Activated naive CD4-positive, alpha-beta T cell treated with anti-CD3 and anti-CD28 coated beads, Interleukin-2, amount 10 ng/mL, durations not matched to agents 7 days and 5 days (primary cell): ENCODE results near the gene CCSER2.
"Not testable (repeated sequence)": the region's sequence is repeated elsewhere in the genome, so short reads cannot be mapped to it uniquely, and the experiment has no call there.

ENCODE experiments used
- CTCF ChIA-PET: fragments of 350-600 bp; sonication (Branson Sonifier 250); formaldehyde crosslinking; loops from one replicate; lab custom pipeline; 2021; ENCODE audit warnings: antibody characterized with exemption; lab: Charles Lee
- DNase-seq: peaks from one replicate; pipeline ENCODE4 v3.0.0-alpha.2; 2020
- H3K27ac Mint-ChIP-seq: one replicate; pipeline ENCODE4 v1.8.0; 2021; ENCODE audit warnings: mild to moderate bottlenecking, moderate library complexity, mixed read lengths
- H3K27me3 Mint-ChIP-seq: one replicate; pipeline ENCODE4 v1.8.0; 2021; ENCODE audit warnings: mild to moderate bottlenecking, mixed read lengths
- H3K36me3 Mint-ChIP-seq: one replicate; pipeline ENCODE4 v1.8.0; 2021; ENCODE audit warnings: mixed read lengths
- H3K4me1 Mint-ChIP-seq: one replicate; pipeline ENCODE4 v1.8.0; 2021; ENCODE audit warnings: mixed read lengths
- H3K4me3 Mint-ChIP-seq: one replicate; pipeline ENCODE4 v1.8.0; 2021; ENCODE audit warnings: mild to moderate bottlenecking, moderate library complexity, mixed read lengths
- H3K9me3 Mint-ChIP-seq: one replicate; pipeline ENCODE4 v1.8.0; 2021; ENCODE audit warnings: mixed read lengths

CCSER2 gene, protein sequence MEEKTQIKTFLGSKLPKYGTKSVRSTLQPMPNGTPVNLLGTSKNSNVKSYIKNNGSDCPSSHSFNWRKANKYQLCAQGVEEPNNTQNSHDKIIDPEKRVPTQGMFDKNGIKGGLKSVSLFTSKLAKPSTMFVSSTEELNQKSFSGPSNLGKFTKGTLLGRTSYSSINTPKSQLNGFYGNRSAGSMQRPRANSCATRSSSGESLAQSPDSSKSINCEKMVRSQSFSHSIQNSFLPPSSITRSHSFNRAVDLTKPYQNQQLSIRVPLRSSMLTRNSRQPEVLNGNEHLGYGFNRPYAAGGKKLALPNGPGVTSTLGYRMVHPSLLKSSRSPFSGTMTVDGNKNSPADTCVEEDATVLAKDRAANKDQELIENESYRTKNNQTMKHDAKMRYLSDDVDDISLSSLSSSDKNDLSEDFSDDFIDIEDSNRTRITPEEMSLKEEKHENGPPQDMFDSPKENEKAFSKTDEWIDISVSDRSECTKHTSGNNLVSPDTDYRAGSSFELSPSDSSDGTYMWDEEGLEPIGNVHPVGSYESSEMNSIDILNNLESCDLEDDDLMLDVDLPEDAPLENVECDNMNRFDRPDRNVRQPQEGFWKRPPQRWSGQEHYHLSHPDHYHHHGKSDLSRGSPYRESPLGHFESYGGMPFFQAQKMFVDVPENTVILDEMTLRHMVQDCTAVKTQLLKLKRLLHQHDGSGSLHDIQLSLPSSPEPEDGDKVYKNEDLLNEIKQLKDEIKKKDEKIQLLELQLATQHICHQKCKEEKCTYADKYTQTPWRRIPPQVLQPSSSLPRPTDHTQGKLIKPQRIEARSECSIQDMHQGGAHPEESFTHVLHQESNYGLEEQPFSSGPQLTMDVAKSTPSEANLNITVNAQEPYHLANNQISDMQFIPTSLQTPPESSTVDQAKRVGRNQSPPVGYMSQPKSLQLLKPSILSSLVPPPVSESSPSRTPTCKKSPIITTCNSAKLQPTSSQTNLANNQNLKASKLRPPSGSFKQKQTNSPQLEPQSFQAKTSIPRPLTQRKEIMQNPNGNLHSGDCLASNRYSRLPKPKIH

DNA sequence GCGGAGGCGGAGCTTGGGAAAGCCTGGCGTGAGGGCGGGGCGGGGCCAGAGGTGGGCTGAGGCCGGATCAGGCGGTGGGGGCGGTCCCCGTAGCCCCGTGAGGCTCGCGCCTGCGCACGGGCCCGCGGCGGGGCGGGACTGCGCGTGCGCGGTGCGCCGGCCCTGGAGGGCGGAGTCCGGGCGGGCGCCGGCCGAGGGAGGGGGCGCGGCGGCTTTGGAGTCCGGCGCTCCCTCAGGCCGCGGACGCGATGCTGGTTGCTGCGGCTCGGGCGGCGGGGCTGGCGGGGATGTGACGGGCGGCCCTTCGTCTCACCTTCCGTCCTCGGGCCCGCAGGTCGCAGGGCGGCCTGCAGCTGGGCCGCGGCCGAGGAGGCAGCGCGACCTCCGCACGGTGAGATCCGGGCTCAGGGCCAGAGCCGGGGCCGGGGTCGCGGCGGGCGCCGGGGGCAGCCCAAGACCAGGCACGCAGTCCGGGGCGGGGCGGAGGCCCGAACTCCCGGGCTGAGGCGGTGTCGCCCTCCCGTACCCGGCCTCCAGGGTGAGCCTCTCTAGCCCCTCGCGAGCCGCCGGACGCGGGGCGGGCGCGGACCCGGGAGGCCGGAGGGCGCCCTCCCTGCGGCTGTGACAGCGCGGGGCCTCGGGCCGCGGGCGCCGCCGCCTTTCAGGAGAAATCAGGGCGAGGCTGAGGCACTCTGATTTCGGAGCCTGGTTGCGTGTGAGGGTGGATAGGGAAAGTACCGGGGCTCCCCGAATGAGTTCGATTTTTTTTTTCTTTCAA lies at the start of gene CCSER2:
Gene CCSER2 (plus strand): TSS at position 172 of the 778 bp plus-strand sequence. CDS start 42,464 bp downstream, outside the sequence.
- Mint-ChIP-seq H3K27ac (peak within 1 kb of the TSS; percentile 99), H3K9me3 (no peaks in the 10 kb centered on the region), H3K27me3 (peaks cover 16% of the 10 kb centered on the region), H3K36me3 (peaks cover 9% of the 10 kb centered on the region), H3K4me3 (peak within 1 kb of the TSS; percentile 96), H3K4me1 (peaks cover 32% of the 10 kb centered on the region)
- CTCF ChIA-PET = interaction anchor here (0.9 to 3.5 kb wide), 8 partner anchors 8 to 208 kb away, joined by 3 to 14 read pairs (median 3); no protein-coding TSS in a partner anchor
- DNase-seq = peak; percentile 94

DNA sequence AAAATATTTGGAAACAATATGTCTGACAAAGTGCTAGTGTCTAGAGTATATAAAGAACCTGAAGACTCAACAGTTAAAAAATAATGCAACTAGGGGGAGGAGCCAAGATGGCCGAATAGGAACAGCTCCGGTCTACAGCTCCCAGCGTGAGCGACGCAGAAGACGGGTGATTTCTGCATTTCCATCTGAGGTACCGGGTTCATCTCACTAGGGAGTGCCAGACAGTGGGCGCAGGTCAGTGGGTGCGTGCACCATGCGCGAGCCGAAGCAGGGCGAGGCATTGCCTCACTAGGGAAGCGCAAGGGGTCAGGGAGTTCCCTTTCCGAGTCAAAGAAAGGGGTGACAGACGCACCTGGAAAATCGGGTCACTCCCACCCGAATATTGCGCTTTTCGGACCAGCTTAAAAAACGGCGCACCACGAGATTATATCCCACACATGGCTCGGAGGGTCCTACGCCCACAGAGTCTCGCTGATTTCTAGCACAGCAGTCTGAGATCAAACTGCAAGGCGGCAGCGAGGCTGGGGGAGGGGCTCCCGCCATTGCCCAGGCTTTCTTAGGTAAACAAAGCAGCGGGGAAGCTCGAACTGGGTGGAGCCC lies 48.4 kb upstream of the CCSER2 start:
- DNase-seq, H3K4me3 Mint-ChIP-seq, H3K36me3 Mint-ChIP-seq, H3K4me1 Mint-ChIP-seq, CTCF ChIA-PET, H3K9me3 Mint-ChIP-seq, H3K27ac Mint-ChIP-seq: not testable (repeated sequence)
- peaks cover 24% of the 10 kb centered on the region for H3K27me3 Mint-ChIP-seq

- Mint-ChIP-seq H3K36me3 (no peaks in the 10 kb centered on the region), H3K27me3 (peaks cover 13% of the 10 kb centered on the region), H3K4me3 (no peak overlapping the region), H3K4me1 (no peaks in the 10 kb centered on the region), H3K27ac (no peak overlapping the region), H3K9me3 (no peaks in the 10 kb centered on the region)
- CTCF ChIA-PET = interaction anchor here (1.1 kb wide), 1 partner anchor 19 kb away, joined by 3 read pairs; no protein-coding TSS in a partner anchor
- no peak for DNase-seq
Observed at GRCh38 chr10:84286695-84287094, 41.7 kb upstream of the CCSER2 start.

- Mint-ChIP-seq H3K9me3 (no peaks in the 10 kb centered on the region), H3K36me3 (no peaks in the 10 kb centered on the region), H3K4me1 (no peaks in the 10 kb centered on the region), H3K4me3 (no peak overlapping the region), H3K27ac (no peak overlapping the region), H3K27me3 (peaks cover 13% of the 10 kb centered on the region)
- DNase-seq = no peak
- CTCF ChIA-PET = interaction anchor here (1.3 to 1.7 kb wide), 2 partner anchors 24 to 46 kb away, joined by 3 to 6 read pairs; no protein-coding TSS in a partner anchor
Observed at GRCh38 chr10:84288151-84288550, 40.2 kb upstream of the CCSER2 start.

- Mint-ChIP-seq H3K4me1 (peaks cover 13% of the 10 kb centered on the region), H3K27me3 (peaks cover 13% of the 10 kb centered on the region), H3K36me3 (no peaks in the 10 kb centered on the region), H3K4me3 (no peak overlapping the region), H3K9me3 (no peaks in the 10 kb centered on the region), H3K27ac (no peak overlapping the region)
- CTCF ChIA-PET = interaction anchor here (1.3 to 1.7 kb wide), 2 partner anchors 25 to 32 kb away, joined by 3 to 6 read pairs; no protein-coding TSS in a partner anchor
- no peak for DNase-seq
Observed at GRCh38 chr10:84289521-84290200, 38.7 kb upstream of the CCSER2 start.

DNA sequence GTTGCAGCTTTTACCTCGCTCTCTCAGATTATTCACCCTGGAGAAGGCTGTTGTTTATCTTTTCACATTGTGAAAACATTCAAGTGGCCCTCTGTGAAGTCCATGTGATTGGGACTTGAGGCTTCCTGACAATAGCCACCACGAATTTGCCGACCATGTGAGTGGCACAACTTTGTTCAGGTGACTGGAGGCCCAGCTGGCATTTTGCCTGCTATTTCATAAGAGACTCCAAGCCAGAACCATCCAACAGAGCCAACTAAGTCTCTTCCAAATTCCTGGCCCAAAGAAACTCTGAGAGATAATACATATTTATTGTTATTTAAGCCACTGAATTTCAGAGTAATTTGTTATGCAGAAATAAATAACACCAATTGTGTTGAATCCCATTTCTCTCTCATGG lies 38.2 kb upstream of the CCSER2 start:
- no peaks in the 10 kb centered on the region for H3K9me3 Mint-ChIP-seq
- CTCF ChIA-PET = no interaction called here
- no peaks in the 10 kb centered on the region for H3K36me3 Mint-ChIP-seq
- no peak overlapping the region for H3K27ac Mint-ChIP-seq
- H3K4me1 Mint-ChIP-seq = peaks cover 19% of the 10 kb centered on the region
- H3K4me3 Mint-ChIP-seq = no peak overlapping the region
- no peak for DNase-seq
- peaks cover 13% of the 10 kb centered on the region for H3K27me3 Mint-ChIP-seq

DNA sequence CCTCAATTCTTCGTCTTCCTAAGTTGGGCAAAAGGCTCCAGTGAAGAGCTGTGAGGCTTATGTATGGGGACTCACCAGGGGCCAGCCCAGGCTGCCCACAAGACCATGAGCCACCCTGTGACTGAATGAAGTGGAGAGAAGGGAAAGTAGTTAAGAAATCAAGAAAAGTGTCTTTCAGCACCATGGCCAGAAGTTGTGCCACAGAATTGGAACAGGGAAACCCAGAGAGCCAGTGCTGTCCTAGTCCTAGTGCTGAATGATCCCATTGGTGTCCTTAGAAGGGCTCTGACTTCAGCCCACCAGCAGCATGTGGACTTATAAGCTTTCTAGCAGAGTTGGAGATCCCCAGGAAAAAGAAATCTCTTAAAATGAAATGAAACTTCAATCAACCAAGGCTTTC lies 37.0 kb upstream of the CCSER2 start:
- Mint-ChIP-seq H3K4me1 (peaks cover 19% of the 10 kb centered on the region), H3K9me3 (no peaks in the 10 kb centered on the region), H3K36me3 (no peaks in the 10 kb centered on the region), H3K27me3 (peaks cover 13% of the 10 kb centered on the region), H3K4me3 (no peak overlapping the region), H3K27ac (no peak overlapping the region)
- DNase-seq = peak; percentile 34
- CTCF ChIA-PET = interaction anchor here (1.1 kb wide), 1 partner anchor 18 kb away, joined by 4 read pairs; no protein-coding TSS in a partner anchor

- peaks cover 14% of the 10 kb centered on the region for H3K27me3 Mint-ChIP-seq
- CTCF ChIA-PET = interaction anchor here (1.6 to 2.4 kb wide), 2 partner anchors 25 to 245 kb away, joined by 4 to 9 read pairs; no protein-coding TSS in a partner anchor
- H3K27ac Mint-ChIP-seq = no peak overlapping the region
- no peaks in the 10 kb centered on the region for H3K9me3 Mint-ChIP-seq
- DNase-seq = no peak
- peaks cover 19% of the 10 kb centered on the region for H3K4me1 Mint-ChIP-seq
- no peak overlapping the region for H3K4me3 Mint-ChIP-seq
- no peaks in the 10 kb centered on the region for H3K36me3 Mint-ChIP-seq
Observed at GRCh38 chr10:84292502-84292901, 35.9 kb upstream of the CCSER2 start.

GRCh38 chr10:84293171-84293570 lies 35.2 kb upstream of the CCSER2 start:
- Mint-ChIP-seq H3K4me3 (no peak overlapping the region), H3K9me3 (no peaks in the 10 kb centered on the region), H3K27me3 (peaks cover 19% of the 10 kb centered on the region), H3K36me3 (no peaks in the 10 kb centered on the region), H3K27ac (no peak overlapping the region), H3K4me1 (peaks cover 19% of the 10 kb centered on the region)
- DNase-seq = no peak
- CTCF ChIA-PET = interaction anchor here (0.7 to 2.4 kb wide), 3 partner anchors 26 to 244 kb away, joined by 3 to 9 read pairs (median 4); no protein-coding TSS in a partner anchor

- no peaks in the 10 kb centered on the region for H3K36me3 Mint-ChIP-seq
- CTCF ChIA-PET = interaction anchor here (0.7 to 2.4 kb wide), 3 partner anchors 26 to 244 kb away, joined by 3 to 9 read pairs (median 4); no protein-coding TSS in a partner anchor
- H3K9me3 Mint-ChIP-seq = no peaks in the 10 kb centered on the region
- H3K27me3 Mint-ChIP-seq = peaks cover 23% of the 10 kb centered on the region
- no peak overlapping the region for H3K4me3 Mint-ChIP-seq
- H3K4me1 Mint-ChIP-seq = peaks cover 19% of the 10 kb centered on the region
- DNase-seq = peak; percentile 24
- no peak overlapping the region for H3K27ac Mint-ChIP-seq
Observed at GRCh38 chr10:84293574-84294016, 34.8 kb upstream of the CCSER2 start.

DNA sequence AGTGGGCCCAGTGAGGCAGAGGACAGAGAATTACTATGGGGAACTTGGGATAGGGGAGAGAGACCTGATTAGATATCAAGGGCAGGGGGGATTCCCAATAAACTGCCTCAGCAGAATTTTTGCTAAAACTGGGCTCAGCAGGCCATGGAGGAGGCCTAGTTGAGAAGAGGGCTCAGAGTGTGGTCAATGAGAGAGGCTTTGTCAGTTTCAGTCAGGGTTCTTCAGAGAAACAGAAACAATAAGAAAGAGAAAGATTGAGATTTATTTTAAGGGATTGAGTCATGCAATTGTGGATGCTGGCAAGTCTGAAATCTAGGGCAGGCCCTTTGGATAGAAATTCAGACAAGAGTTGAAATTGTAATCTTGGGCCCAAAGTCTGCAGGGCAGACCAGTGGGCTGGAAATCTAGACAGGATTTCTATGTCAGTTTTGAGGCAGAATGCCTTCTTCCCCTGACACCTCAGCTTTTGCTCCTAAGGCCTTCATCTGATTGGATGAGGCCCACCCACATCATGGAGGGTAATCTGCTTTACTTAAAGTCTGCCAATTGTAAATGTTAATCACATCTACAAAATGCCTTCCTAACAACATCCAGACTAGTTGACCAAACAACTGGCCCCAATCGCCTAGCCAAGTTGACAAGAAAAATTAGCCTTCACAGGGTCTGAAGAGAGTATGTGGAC lies 33.5 kb upstream of the CCSER2 start:
- peaks cover 19% of the 10 kb centered on the region for H3K4me1 Mint-ChIP-seq
- no peak for DNase-seq
- no peaks in the 10 kb centered on the region for H3K36me3 Mint-ChIP-seq
- no peak overlapping the region for H3K4me3 Mint-ChIP-seq
- H3K27me3 Mint-ChIP-seq = peaks cover 29% of the 10 kb centered on the region
- H3K9me3 Mint-ChIP-seq = no peaks in the 10 kb centered on the region
- CTCF ChIA-PET = no interaction called here
- no peak overlapping the region for H3K27ac Mint-ChIP-seq
